ENCODE measurements around the gene DLGAP1.

DNA sequence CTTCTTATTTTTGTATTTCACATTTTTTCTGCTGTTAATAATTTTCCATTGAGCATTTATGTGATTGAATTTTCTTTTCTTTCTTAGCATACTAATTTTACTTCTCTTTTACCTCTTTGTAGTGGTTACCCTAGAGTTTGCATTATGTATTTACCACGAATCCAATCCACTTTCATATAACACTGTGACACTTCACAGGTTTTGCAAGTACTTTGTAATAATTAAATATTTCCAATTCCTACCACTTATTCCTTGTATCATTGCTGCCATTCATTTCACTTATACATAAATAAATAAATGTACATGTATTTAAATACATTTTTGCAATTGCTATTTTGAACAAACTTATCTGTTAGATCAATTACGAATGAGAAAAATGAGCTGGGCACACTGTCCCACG is 894.4 kb downstream of the DLGAP1 start:
- TF ChIP-seq, protein P1, sequence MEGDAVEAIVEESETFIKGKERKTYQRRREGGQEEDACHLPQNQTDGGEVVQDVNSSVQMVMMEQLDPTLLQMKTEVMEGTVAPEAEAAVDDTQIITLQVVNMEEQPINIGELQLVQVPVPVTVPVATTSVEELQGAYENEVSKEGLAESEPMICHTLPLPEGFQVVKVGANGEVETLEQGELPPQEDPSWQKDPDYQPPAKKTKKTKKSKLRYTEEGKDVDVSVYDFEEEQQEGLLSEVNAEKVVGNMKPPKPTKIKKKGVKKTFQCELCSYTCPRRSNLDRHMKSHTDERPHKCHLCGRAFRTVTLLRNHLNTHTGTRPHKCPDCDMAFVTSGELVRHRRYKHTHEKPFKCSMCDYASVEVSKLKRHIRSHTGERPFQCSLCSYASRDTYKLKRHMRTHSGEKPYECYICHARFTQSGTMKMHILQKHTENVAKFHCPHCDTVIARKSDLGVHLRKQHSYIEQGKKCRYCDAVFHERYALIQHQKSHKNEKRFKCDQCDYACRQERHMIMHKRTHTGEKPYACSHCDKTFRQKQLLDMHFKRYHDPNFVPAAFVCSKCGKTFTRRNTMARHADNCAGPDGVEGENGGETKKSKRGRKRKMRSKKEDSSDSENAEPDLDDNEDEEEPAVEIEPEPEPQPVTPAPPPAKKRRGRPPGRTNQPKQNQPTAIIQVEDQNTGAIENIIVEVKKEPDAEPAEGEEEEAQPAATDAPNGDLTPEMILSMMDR (IDR thresholded peaks at IDR 0.05), result no peak
- no peak for TF ChIP-seq POLR2A (IDR thresholded peaks at IDR 0.05)
- TF ChIP-seq POLR2AphosphoS5 (IDR thresholded peaks at IDR 0.05), result no peak
- TF ChIP-seq EP300 (IDR thresholded peaks at IDR 0.05), result no peak

Data from gastroesophageal sphincter (tissue), 3 donors.